Rectal smooth muscle tissue (tissue), 1 donor: ENCODE measurements around the gene A1CF.
"Not testable (repeated sequence)": the region's sequence is repeated elsewhere in the genome, so short reads cannot be mapped to it uniquely, and the experiment has no call there.

Experiments used
- H3K27ac ChIP-seq: one replicate; pipeline ENCODE4 v1.7.0; 2013; ENCODE audit warnings: low read depth, low read length, inconsistent platforms
- H3K27me3 ChIP-seq: one replicate; pipeline ENCODE4 v1.7.0; 2013; ENCODE audit warnings: low read length; ENCODE audit not compliant: control insufficient read depth, insufficient read depth
- H3K36me3 ChIP-seq: one replicate; pipeline ENCODE4 v1.7.0; 2013; ENCODE audit warnings: low read length; ENCODE audit not compliant: control insufficient read depth, insufficient read depth
- H3K4me1 ChIP-seq: one replicate; pipeline ENCODE4 v1.7.0; 2013; ENCODE audit warnings: low read length; ENCODE audit not compliant: control insufficient read depth, insufficient read depth
- H3K4me3 ChIP-seq: one replicate; pipeline ENCODE4 v1.7.0; 2013; ENCODE audit warnings: low read length
- H3K9ac ChIP-seq: one replicate; pipeline ENCODE4 v1.7.0; 2013; ENCODE audit warnings: low read length

Gene A1CF

DNA sequence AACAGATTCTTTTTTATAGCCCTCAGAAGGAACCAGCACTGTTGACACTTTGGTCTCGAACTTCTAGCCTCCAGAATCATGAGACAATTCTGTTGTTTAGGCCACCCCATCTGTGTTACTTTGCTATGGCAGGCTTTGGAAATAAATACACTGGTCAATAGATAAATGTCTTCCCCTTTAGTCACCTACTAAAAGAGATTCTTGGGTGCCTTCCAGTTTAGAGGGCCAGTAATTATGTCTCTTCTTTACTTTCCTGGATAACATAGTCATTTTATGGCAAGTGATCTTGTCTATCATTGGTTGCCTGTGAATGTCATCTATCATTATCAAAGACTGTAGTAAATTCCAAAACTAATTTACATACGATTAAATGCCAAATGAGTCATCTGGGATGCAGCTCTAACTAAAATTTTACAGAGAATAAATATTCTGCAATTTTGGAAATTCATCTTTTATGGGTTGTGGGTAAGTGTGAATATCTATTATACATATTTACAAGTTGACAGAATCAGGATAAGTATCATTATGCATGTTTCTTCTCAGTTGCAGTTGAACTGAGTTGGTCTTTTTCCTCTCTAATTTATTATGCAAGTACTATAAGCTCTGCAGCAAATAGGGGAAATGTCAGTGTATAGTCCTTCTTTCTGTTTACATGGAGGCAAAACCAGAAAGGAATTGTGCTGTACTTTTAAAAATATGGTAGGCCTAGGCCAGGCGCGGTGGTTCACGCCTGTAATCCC is 118.5 kb downstream of the A1CF start:
- not testable (repeated sequence) for H3K9ac ChIP-seq, H3K4me3 ChIP-seq, H3K36me3 ChIP-seq, H3K27ac ChIP-seq, H3K4me1 ChIP-seq, H3K27me3 ChIP-seq
